ENCODE results near the gene CEP152. TPM values are rescaled to one million over a fixed set of nuclear protein-coding genes. Genes with fewer than 3 reads are reported as not detected.

Gene CEP152
- total RNA-seq, 1 donor from 2014 or later, result 8.0 TPM

- Mint-ChIP-seq H3K4me3 (ENCODE audit: unreplicated experiment) (no peak overlapping the region), H3K4me1 (ENCODE audit: low read depth, unreplicated experiment) (no peaks in the 10 kb centered on the region), H3K27me3 (ENCODE audit: unreplicated experiment) (no peaks in the 10 kb centered on the region), H3K9me3 (ENCODE audit: unreplicated experiment) (no peaks in the 10 kb centered on the region), H3K27ac (ENCODE audit: unreplicated experiment) (no peak overlapping the region), H3K36me3 (ENCODE audit: unreplicated experiment) (no peaks in the 10 kb centered on the region)
- DNase-seq, result no peak
- TF ChIP-seq CTCF (IDR thresholded peaks at IDR 0.05; ENCODE audit: partially characterized antibody, unreplicated experiment), result no peak
These were observed 29.3 kb downstream of the CEP152 start for GRCh38 chr15:48781481-48782081.

GRCh38 chr15:48781017-48781416, 29.9 kb downstream of the CEP152 start:
- no peak for DNase-seq
- no peaks in the 10 kb centered on the region for H3K36me3 Mint-ChIP-seq (ENCODE audit: unreplicated experiment)
- H3K4me3 Mint-ChIP-seq (ENCODE audit: unreplicated experiment), result no peak overlapping the region
- no peak for TF ChIP-seq CTCF (IDR thresholded peaks at IDR 0.05; ENCODE audit: partially characterized antibody, unreplicated experiment)
- no peaks in the 10 kb centered on the region for H3K9me3 Mint-ChIP-seq (ENCODE audit: unreplicated experiment)
- H3K27ac Mint-ChIP-seq (ENCODE audit: unreplicated experiment), result no peak overlapping the region
- H3K4me1 Mint-ChIP-seq (ENCODE audit: low read depth, unreplicated experiment), result no peaks in the 10 kb centered on the region
- H3K27me3 Mint-ChIP-seq (ENCODE audit: unreplicated experiment), result no peaks in the 10 kb centered on the region

DNA sequence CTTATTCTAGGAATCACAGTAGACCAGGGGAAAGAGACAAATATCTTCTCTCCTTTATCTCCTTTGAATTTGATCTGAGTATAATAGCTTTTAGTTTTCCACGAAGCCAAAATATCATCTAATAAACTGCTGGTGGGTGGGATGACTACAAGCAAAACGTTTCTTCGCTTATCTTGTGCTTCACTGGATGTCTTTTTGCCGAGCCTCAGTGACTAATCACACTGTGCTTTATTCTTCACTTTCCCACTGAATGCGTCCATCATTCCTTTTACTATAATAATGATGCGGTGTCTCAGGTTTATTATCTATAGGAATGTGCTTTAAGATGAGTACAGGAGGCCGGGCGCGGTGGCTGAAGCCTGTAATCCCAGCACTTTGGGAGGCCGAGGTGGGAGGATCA, 32.5 kb downstream of the CEP152 start:
- Mint-ChIP-seq H3K36me3 (ENCODE audit: unreplicated experiment) (no peaks in the 10 kb centered on the region), H3K27ac (ENCODE audit: unreplicated experiment) (no peak overlapping the region), H3K9me3 (ENCODE audit: unreplicated experiment) (no peaks in the 10 kb centered on the region), H3K4me3 (ENCODE audit: unreplicated experiment) (no peak overlapping the region), H3K4me1 (ENCODE audit: low read depth, unreplicated experiment) (no peaks in the 10 kb centered on the region), H3K27me3 (ENCODE audit: unreplicated experiment) (no peaks in the 10 kb centered on the region)
- TF ChIP-seq CTCF (IDR thresholded peaks at IDR 0.05; ENCODE audit: partially characterized antibody, unreplicated experiment), result no peak
- no peak for DNase-seq

DNA sequence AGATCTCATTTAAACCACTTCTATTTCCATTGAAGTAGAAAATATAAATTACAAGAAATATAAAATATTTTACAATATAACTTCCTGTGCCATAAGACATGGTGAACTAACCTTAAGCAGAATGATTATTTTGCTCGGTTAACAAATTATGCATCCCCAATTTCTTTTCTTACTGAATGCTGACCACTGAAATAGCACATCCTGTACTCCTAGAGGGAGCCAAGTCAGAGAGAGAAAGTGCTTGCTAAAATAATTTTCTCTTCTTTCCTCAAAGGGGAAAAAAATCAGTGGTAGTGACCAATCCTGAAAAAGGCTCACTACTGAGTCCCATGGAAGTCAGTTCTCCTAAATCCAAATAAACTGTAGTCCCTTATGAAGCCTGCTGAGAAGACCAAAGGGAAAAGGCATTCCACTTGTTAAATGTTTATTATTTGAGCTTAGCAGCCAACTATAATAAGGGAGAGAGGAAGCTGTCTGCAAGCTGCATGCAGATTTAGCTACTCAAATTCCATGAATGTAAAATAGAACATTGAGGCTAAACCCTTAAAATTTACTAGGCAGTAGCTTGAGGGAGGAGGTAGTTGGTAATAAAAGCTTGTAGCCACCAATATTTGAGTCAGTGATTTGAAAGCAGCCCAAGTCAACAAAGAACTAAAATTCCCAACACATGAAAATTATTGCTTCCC, 33.1 kb downstream of the CEP152 start:
- H3K27ac Mint-ChIP-seq (ENCODE audit: unreplicated experiment), result no peak overlapping the region
- H3K36me3 Mint-ChIP-seq (ENCODE audit: unreplicated experiment), result no peaks in the 10 kb centered on the region
- H3K4me3 Mint-ChIP-seq (ENCODE audit: unreplicated experiment), result no peak overlapping the region
- no peak for DNase-seq
- H3K9me3 Mint-ChIP-seq (ENCODE audit: unreplicated experiment), result no peaks in the 10 kb centered on the region
- no peaks in the 10 kb centered on the region for H3K27me3 Mint-ChIP-seq (ENCODE audit: unreplicated experiment)
- no peaks in the 10 kb centered on the region for H3K4me1 Mint-ChIP-seq (ENCODE audit: low read depth, unreplicated experiment)
- TF ChIP-seq CTCF (IDR thresholded peaks at IDR 0.05; ENCODE audit: partially characterized antibody, unreplicated experiment), result no peak

DNA sequence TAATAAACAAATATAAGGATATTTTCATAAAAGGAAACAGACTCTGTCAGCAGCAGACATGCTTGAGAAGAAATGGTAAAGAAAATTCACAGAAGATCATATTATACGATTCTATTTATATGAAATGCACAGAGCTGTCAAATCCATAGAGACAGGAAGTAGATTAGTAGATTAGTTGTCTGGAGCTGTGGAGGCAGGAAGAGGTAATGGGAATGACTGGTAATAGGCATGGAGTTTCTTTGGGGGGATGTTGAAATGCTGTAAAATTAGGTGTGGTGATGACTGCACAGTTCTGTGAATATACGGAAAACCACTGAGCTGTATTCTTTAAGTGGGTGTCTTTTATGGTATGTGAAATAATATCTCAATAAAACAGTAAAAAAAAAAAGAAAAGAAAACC, 35.3 kb downstream of the CEP152 start:
- Mint-ChIP-seq H3K36me3 (ENCODE audit: unreplicated experiment) (no peaks in the 10 kb centered on the region), H3K4me3 (ENCODE audit: unreplicated experiment) (no peak overlapping the region)
- no peak for DNase-seq

More for the DNA sequence above, 35.3 kb downstream of the CEP152 start:
- TF ChIP-seq CTCF (IDR thresholded peaks at IDR 0.05; ENCODE audit: partially characterized antibody, unreplicated experiment), result no peak
- H3K9me3 Mint-ChIP-seq (ENCODE audit: unreplicated experiment), result no peaks in the 10 kb centered on the region
- no peak overlapping the region for H3K27ac Mint-ChIP-seq (ENCODE audit: unreplicated experiment)
- no peaks in the 10 kb centered on the region for H3K27me3 Mint-ChIP-seq (ENCODE audit: unreplicated experiment)
- H3K4me1 Mint-ChIP-seq (ENCODE audit: low read depth, unreplicated experiment), result no peaks in the 10 kb centered on the region

Data from glutamatergic neuron (in vitro differentiated cells).